Fibroblast of skin of right biceps (primary cell): ENCODE results near the gene TCF4.

Experiments
- DNase-seq: peaks from one replicate; pipeline ENCODE4 v3.0.0-alpha.2; 2013

TCF4 gene

GRCh38 chr18:55588111-55588869 lies at the start of gene TCF4:
Gene TCF4, minus strand, starts transcription at chr18:55588192. Its CDS starts 1,076 bp downstream, at chr18:55587116.
- DNase-seq, result peak; percentile 82

GRCh38 chr18:55637204-55637603 lies 49.2 kb upstream of the TCF4 start:
- no peak for DNase-seq

GRCh38 chr18:55635439-55635838 lies 47.4 kb upstream of the TCF4 start:
- no peak for DNase-seq

GRCh38 chr18:55634545-55634944 lies 46.6 kb upstream of the TCF4 start:
- DNase-seq, result peak; percentile 87

GRCh38 chr18:55633032-55633431 lies 45.0 kb upstream of the TCF4 start:
- DNase-seq, result no peak

- DNase-seq, result no peak
These were observed 41.1 kb upstream of the TCF4 start for GRCh38 chr18:55629133-55629532.

GRCh38 chr18:55627007-55627406 lies 39.0 kb upstream of the TCF4 start:
- peak; percentile 12 for DNase-seq

- no peak for DNase-seq
These were observed 37.9 kb upstream of the TCF4 start for GRCh38 chr18:55625901-55626300.

GRCh38 chr18:55623626-55624025 lies 35.6 kb upstream of the TCF4 start:
- no peak for DNase-seq

- peak; percentile 69 for DNase-seq
These were observed 22.5 kb upstream of the TCF4 start for GRCh38 chr18:55610506-55610905.

- DNase-seq, result no peak
These were observed 21.3 kb upstream of the TCF4 start for GRCh38 chr18:55609160-55609825.

GRCh38 chr18:55608497-55608896 lies 20.5 kb upstream of the TCF4 start:
- no peak for DNase-seq

- DNase-seq, result no peak
These were observed 19.8 kb upstream of the TCF4 start for GRCh38 chr18:55607773-55608172.

GRCh38 chr18:55605733-55606338 lies 17.8 kb upstream of the TCF4 start:
- no peak for DNase-seq

- DNase-seq, result no peak
These were observed 15.8 kb upstream of the TCF4 start for GRCh38 chr18:55603775-55604174.

- peak; percentile 32 for DNase-seq
These were observed 5.9 kb upstream of the TCF4 start for GRCh38 chr18:55593888-55594287.

- no peak for DNase-seq
These were observed 4.6 kb upstream of the TCF4 start for GRCh38 chr18:55592572-55592971.

GRCh38 chr18:55592106-55592505 lies 4.1 kb upstream of the TCF4 start:
- no peak for DNase-seq

GRCh38 chr18:55589625-55590291 lies 1.8 kb upstream of the TCF4 start:
- peak; percentile 98 for DNase-seq

- no peak for DNase-seq
These were observed 1.0 kb upstream of the TCF4 start for GRCh38 chr18:55588870-55589595.

- DNase-seq, result peak; percentile 76
These were observed 428 bp downstream of the TCF4 start for GRCh38 chr18:55587418-55588110.

GRCh38 chr18:55585920-55586561 lies 2.0 kb downstream of the TCF4 start:
- peak; percentile 49 for DNase-seq
